NCI-H2171 (cell line): Measurements from ENCODE around the gene SLC17A7.

Experiments
- DNase-seq: peaks from one replicate; lab custom pipeline; 2025; lab: John Stamatoyannopoulos, UW

The SLC17A7 gene

GRCh38 chr19:49408816-49409440, 32.4 kb downstream of the SLC17A7 start:
- DNase-seq = no peak

GRCh38 chr19:49407482-49408015, 33.8 kb downstream of the SLC17A7 start:
- no peak for DNase-seq

DNA sequence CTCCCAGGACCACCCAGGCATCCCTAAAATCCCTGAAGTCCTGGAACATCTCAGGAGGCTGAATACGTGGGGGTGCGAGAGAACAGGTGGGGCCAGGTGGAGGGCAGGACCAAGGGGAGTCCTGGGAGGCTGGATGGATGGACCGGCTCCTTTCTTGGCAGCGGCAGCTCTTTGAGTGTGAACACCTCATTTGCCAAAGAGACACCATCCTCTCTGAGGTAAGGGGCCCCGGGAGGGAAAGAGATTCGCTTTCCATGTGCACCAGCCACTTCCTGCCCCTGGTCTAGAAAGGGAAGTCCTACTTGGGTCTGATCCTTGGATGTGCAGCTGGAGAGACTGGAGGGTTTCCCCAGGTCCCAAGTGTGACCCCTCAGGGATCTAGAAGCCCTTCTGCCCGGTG, 34.2 kb downstream of the SLC17A7 start:
- no peak for DNase-seq

DNA sequence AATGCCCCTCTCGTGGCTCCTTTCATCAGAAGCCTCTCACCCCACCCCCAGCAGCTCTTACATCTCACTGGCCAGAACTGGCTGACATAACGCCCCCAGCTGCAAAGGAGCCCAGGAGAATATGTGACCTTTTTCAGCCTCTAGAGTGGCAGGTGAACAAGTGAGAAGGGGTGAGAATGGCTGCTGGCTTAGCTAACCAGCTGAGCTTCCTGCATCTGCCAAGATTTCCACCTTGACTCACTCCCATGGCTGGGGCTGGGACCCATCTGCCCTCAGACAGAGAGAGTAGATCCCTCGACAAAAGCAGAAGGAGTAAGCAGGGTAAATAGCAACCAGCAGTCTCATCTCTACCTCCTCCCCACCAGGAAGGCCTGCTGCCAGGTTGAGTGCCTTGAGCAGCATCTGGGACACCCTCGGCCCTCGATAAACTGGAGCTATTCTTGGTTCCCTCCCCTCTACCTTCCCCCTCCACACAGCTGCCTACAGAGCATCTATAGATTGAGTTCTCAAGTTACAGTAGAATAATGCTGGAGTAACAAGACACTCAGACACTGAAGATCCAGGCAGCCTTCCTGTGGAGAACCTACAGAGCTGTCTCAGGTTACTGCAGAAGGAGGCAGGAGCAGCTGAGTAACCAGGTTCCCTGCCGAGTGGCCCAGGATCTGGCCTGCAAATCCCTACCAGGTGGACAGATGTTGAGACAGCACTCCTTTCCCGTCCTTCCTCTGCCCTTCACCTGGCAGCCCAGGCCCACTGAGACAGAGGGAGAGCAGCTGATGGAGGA, 37.7 kb downstream of the SLC17A7 start:
- DNase-seq = peak; percentile 97

GRCh38 chr19:49400029-49400428, 41.3 kb downstream of the SLC17A7 start:
- DNase-seq = no peak

DNA sequence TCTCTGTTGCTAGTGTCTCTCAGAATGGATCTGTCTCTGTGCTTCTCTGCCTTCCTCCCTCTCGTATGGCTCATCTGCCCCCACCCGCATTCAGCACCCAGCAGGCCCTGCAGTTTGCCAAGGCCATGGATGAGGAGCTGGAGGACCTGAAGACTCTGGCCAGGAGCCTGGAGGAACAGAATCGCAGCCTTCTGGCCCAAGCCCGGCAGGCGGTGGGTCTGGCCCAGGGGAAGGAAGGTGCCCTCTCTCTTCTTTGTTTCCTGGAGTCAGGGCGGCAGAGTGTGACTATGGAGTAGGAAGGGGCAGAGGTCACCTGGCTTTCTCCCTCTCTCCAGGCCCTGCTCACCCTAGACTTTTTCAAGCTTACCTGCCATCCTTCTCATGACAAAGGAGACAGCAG, 42.4 kb downstream of the SLC17A7 start:
- no peak for DNase-seq

DNA sequence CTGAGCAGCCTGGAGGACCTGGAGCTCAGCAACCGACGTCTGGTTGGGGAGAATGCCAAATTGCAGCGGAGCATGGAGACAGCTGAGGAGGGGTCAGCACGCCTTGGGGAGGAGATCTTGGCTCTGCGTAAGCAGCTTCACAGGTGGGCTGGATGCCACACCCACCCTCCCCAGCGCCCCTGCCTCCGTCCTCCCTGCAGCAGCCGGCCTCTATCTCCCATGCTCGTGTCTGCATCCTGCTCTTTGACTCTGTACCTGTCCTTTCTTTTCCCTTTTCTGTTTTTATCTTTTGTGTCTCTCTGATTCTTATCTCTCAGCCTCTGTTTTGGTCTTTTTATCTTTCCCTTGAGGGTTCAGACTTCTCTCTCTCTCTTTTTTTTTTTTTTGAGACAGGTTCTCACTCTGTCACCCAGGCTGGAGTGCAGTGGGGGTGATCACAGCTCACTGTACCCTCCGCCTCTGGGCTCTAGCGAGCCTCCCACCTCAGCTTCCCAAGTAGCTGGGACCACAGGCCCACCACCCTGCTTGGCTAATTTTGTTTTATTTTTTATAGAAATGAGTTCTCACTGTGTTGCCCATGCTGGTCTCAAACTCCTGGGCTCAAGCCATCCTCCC, 43.2 kb downstream of the SLC17A7 start:
- DNase-seq = peak; percentile 35

GRCh38 chr19:49396738-49397505, 44.4 kb downstream of the SLC17A7 start:
- no peak for DNase-seq

GRCh38 chr19:49395581-49396407, 45.5 kb downstream of the SLC17A7 start:
- DNase-seq = peak; percentile 83

DNA sequence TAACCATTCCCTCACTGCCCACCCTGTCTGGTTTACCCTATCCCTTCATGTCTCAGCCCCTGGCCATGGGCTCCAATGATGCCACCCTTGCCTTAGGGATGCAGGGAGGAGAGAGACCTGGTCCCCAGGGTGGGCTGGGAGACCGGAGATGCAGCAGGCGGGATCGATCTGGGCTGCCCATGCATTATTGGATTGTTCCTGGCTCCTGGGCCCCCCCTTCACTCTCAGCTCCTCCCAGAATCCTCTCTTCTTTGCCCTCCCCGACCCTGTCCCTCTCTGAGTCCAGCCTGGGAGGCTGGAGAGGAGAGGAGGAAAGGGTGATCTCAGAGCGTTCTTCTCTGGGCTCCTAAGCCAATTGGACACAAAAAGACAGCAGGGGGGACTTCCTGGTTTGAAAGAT, 47.4 kb downstream of the SLC17A7 start:
- DNase-seq = no peak

GRCh38 chr19:49391581-49392399, 49.5 kb downstream of the SLC17A7 start:
- peak; percentile 84 for DNase-seq

GRCh38 chr19:49390929-49391359, 50.4 kb downstream of the SLC17A7 start:
- peak; percentile 13 for DNase-seq

- no peak for DNase-seq
Measured at GRCh38 chr19:49390131-49390928, 51.0 kb downstream of the SLC17A7 start.

DNA sequence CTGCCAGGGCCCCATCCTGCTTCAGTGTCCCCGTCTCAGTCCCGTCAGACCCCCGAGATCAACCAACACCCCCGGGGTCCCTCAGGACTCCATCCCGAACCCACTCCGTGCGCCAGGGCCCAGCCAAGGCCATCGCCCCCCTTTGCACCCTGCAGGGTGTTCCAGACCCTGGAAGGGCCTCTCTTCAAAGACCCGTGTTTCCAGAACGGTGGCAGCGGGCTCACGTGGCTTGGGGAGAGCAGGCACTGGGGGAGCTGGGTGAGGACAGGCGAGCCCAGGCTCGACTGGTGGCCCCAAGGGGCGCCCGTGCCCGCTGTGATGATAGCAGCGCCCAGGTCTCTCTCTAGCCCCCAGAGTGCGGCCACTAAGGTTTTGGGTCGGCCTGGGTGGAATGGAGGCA, 51.9 kb downstream of the SLC17A7 start:
- no peak for DNase-seq

- no peak for DNase-seq
Measured at GRCh38 chr19:49387936-49388372, 53.4 kb downstream of the SLC17A7 start, which contains the start of gene KASH5. KASH5 (plus strand) TSS chr19:49388249; CDS start chr19:49390884, 2,635 bp downstream.

- no peak for DNase-seq
Measured at GRCh38 chr19:49383599-49383998, 57.7 kb downstream of the SLC17A7 start.

DNA sequence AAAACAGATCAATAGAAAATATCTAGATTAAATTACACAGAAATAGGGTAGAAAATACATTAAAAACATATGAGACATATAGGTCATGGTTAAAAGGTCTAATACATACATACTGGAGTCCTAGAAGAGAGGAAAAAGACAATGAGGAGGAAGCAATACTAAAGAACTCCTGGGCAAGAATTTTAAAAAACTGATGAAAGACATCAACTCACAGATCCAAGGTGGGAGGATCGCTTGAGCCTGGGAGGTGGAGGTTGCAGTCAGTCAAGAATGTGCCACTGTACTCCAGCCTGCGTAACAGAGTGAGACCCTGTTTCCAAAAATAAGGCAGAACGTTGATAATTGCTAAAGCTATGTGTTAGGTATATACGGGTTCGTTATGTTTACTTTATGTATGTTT, 58.7 kb downstream of the SLC17A7 start:
- no peak for DNase-seq

GRCh38 chr19:49380391-49380790, 60.9 kb downstream of the SLC17A7 start:
- no peak for DNase-seq
